Caco-2 (cell line): ENCODE data around the gene AGAP1. TPM values are rescaled to one million over a fixed set of nuclear protein-coding genes. Genes with fewer than 3 reads are reported as not detected.

ENCODE experiments used
- BruUV-seq: library from RNA; stranded (reverse); fragments of 400-500 nt; replicated peaks from 2 replicates; lab custom pipeline; 2021; lab: Mats Ljungman, UMichigan
- CTCF ChIA-PET: fragments of 300-600 bp; sonication (Branson Sonifier 250); formaldehyde crosslinking; loops from one replicate; lab custom pipeline; 2022; ENCODE audit warnings: antibody characterized with exemption; lab: Charles Lee
- POLR2A ChIA-PET: fragments of 300-600 bp; sonication (Branson Sonifier 250); formaldehyde crosslinking; loops from one replicate; lab custom pipeline; 2022; ENCODE audit warnings: antibody characterized with exemption; lab: Charles Lee
- DNase-seq, 2 experiments: peaks; one replicate each; pipeline versions ENCODE4 v3.0.0 to v3.0.0-alpha.2; 2020 to 2022
- H3K27me3 ChIP-seq: replicated peaks from 2 replicates; pipeline ENCODE4 v1.6.0; 2011; ENCODE audit warnings: low read length; ENCODE audit not compliant: control insufficient read depth, insufficient read depth
- H3K36me3 ChIP-seq: 2 replicates; pipeline ENCODE4 v1.5.1; 2011; ENCODE audit warnings: low read length; ENCODE audit not compliant: control insufficient read depth, insufficient read depth
- H3K4me1 ChIP-seq: fragments of 250-450 bp; sonication (Bioruptor Pico); 2 replicates; pipeline ENCODE4 v1.5.1; 2020; ENCODE audit warnings: mild to moderate bottlenecking
- H3K4me3 ChIP-seq: 2 replicates; pipeline ENCODE4 v1.5.1; 2011; ENCODE audit warnings: low read depth, mild to moderate bottlenecking, control low read depth, low read length
- H3K9me3 ChIP-seq: fragments of 250-450 bp; sonication (Bioruptor Pico); 2 replicates; pipeline ENCODE4 v1.5.1; 2020; ENCODE audit warnings: mild to moderate bottlenecking, moderate library complexity
- H3K27ac Mint-ChIP-seq: one replicate; pipeline ENCODE4 v1.8.0; 2022; ENCODE audit warnings: mixed read lengths; ENCODE audit not compliant: unreplicated experiment
- H3K27me3 Mint-ChIP-seq: one replicate; pipeline ENCODE4 v1.8.0; 2022; ENCODE audit warnings: mixed read lengths; ENCODE audit not compliant: insufficient read depth, unreplicated experiment
- H3K36me3 Mint-ChIP-seq: one replicate; pipeline ENCODE4 v1.8.0; 2022; ENCODE audit warnings: mild to moderate bottlenecking, mixed read lengths; ENCODE audit not compliant: insufficient read depth, unreplicated experiment
- H3K4me1 Mint-ChIP-seq: one replicate; pipeline ENCODE4 v1.8.0; 2022; ENCODE audit warnings: low read depth, mixed read lengths; ENCODE audit not compliant: unreplicated experiment
- H3K4me3 Mint-ChIP-seq: one replicate; pipeline ENCODE4 v1.8.0; 2022; ENCODE audit warnings: mild to moderate bottlenecking, moderate library complexity, mixed read lengths; ENCODE audit not compliant: unreplicated experiment
- H3K9me3 Mint-ChIP-seq: one replicate; pipeline ENCODE4 v1.8.0; 2022; ENCODE audit warnings: mixed read lengths; ENCODE audit not compliant: unreplicated experiment
- intact Hi-C: fragments of 100-400 bp; cut with micrococcal nuclease; formaldehyde crosslinking; loops from one replicate; pipeline ENCODE4 v1.10.0; 2022; ENCODE audit not compliant: unreplicated experiment
- total RNA-seq: library from RNA; stranded (reverse); gene quantifications from 2 replicates; pipeline ENCODE4 v1.2.3, GENCODE V29; 2022
- TF ChIP-seq, protein P1 (sequence below), 2 experiments: fragments of 200-600 bp in 1 of 2; IDR thresholded peaks; 1 replicate in 1 of 2; 2 replicates in 1 of 2; pipeline versions ENCODE4 v1.5.1 to v1.8.0; 2011 to 2022; ENCODE audit warnings: antibody characterized with exemption in 1 of 2, control low read depth in 1 of 2, inconsistent platforms in 1 of 2, low read depth in 1 of 2, low read length in 1 of 2, mild to moderate bottlenecking in 1 of 2, moderate library complexity in 1 of 2; ENCODE audit not compliant: insufficient read depth in 1 of 2, severe bottlenecking in 1 of 2, unreplicated experiment in 1 of 2

The AGAP1 gene
- total RNA-seq, 1 experiment from 2014 or later = 41.7 TPM

DNA sequence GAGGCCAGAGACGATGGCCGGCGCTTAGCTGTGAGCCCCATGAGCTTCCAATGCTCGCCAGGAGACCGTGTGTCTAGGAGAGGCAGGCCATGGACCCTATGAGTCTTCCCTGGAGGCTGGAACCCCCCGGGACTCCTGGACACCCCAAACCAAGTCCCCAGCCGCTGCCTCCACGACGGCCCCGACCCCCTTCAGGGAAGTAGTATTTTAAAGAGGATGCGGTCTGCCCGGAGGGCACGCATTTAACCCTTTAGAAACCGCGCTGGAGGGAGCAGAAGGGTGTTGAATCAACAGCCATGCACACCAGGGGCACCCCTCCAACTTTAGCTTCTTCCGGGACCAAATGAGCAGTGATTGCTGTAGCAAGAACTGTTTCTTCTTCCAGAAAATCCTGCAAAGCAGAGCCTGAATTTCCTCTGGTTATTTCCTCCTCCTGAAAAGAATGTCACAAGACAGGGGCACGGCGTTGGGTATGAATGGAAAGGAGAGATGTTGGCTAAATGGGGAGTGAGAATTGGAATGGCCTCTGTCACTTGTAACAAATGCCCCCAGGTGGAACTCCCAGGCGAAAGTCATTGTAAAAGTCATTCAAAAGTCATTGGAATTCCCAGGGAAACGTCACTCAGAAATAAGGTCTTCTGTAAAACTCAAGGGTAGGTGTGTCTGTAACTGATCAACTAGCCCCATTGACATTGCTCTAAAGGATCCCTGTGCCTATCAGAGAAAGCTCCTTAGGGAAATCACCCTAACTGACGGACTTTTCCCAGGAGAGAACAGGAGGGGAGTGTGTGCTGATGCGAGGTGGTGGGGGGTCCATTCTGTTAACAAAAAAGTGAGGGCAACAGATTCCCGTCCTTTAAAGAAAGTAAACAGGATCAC lies 680.1 kb downstream of the AGAP1 start:
- Histone ChIP-seq H3K4me3 (no peak overlapping the region), H3K27me3 (no peaks in the 10 kb centered on the region), H3K4me1 (0 out of 2 replicates have a peak, but pooled peaks cover 3% of the 10 kb centered on the region), H3K36me3 (no peaks in the 10 kb centered on the region), H3K9me3 (no peaks in the 10 kb centered on the region)
- peak overlapping the region; percentile 11 for H3K4me3 Mint-ChIP-seq
- ChIA-PET POLR2A (no interaction called here), CTCF (no interaction called here)
- intact Hi-C loops = no loop called here
- TF ChIP-seq, protein P1, sequence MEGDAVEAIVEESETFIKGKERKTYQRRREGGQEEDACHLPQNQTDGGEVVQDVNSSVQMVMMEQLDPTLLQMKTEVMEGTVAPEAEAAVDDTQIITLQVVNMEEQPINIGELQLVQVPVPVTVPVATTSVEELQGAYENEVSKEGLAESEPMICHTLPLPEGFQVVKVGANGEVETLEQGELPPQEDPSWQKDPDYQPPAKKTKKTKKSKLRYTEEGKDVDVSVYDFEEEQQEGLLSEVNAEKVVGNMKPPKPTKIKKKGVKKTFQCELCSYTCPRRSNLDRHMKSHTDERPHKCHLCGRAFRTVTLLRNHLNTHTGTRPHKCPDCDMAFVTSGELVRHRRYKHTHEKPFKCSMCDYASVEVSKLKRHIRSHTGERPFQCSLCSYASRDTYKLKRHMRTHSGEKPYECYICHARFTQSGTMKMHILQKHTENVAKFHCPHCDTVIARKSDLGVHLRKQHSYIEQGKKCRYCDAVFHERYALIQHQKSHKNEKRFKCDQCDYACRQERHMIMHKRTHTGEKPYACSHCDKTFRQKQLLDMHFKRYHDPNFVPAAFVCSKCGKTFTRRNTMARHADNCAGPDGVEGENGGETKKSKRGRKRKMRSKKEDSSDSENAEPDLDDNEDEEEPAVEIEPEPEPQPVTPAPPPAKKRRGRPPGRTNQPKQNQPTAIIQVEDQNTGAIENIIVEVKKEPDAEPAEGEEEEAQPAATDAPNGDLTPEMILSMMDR (IDR thresholded peaks at IDR 0.05; ENCODE audit: insufficient read depth in 1 of 2, low read depth in 1 of 2, low read length in 1 of 2, severe bottlenecking in 1 of 2, unreplicated experiment in 1 of 2) = no peak
- no peaks in the 10 kb centered on the region for H3K9me3 Mint-ChIP-seq
- DNase-seq = no peak
- H3K27ac Mint-ChIP-seq = no peak overlapping the region
- H3K36me3 Mint-ChIP-seq = peaks cover 7% of the 10 kb centered on the region
- no peaks in the 10 kb centered on the region for H3K4me1 Mint-ChIP-seq
- no peaks in the 10 kb centered on the region for H3K27me3 Mint-ChIP-seq
- BruUV-seq = no TSS peak

DNA sequence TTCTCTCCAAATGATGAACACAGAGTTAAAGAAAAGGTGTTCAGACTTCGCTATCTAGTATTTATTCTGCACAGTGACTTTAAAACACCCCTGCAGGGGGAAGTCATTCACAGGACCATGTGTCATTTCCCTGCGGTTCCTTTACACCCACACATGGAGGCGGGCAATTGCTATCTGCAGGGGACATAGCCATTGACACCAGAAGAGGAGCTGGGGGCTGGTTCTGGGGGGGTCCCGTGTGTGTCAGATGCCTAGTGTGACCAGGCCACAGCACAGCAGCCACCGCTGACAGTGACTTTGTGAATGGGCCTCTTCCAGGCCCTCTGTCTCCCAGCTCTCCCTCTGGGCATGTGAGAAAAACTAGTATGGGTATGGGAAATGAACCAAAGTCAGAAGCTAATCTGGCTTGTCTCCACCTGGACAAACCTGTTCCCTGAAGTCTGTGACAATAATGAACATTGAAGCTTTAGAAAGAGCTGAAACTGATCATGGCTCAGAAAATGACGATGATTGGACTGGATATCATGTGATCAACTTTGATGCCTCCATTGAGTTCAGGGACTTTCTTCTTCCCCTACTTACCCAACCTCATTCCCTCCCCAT lies 681.8 kb downstream of the AGAP1 start:
- no TSS peak for BruUV-seq
- Histone ChIP-seq H3K27me3 (no peaks in the 10 kb centered on the region), H3K9me3 (no peaks in the 10 kb centered on the region), H3K4me3 (no peak overlapping the region), H3K36me3 (no peaks in the 10 kb centered on the region), H3K4me1 (0 out of 2 replicates have a peak, but pooled peaks cover 3% of the 10 kb centered on the region)
- H3K27me3 Mint-ChIP-seq = no peaks in the 10 kb centered on the region
- peaks cover 7% of the 10 kb centered on the region for H3K36me3 Mint-ChIP-seq
- H3K4me3 Mint-ChIP-seq = no peak overlapping the region
- no peak for DNase-seq
- CTCF ChIA-PET = no interaction called here
- TF ChIP-seq, protein P1 (IDR thresholded peaks at IDR 0.05; ENCODE audit: insufficient read depth in 1 of 2, low read depth in 1 of 2, low read length in 1 of 2, severe bottlenecking in 1 of 2, unreplicated experiment in 1 of 2) = no peak
- H3K27ac Mint-ChIP-seq = no peak overlapping the region
- H3K9me3 Mint-ChIP-seq = no peaks in the 10 kb centered on the region
- H3K4me1 Mint-ChIP-seq = no peaks in the 10 kb centered on the region
- POLR2A ChIA-PET = no interaction called here
- intact Hi-C loops = no loop called here

DNA sequence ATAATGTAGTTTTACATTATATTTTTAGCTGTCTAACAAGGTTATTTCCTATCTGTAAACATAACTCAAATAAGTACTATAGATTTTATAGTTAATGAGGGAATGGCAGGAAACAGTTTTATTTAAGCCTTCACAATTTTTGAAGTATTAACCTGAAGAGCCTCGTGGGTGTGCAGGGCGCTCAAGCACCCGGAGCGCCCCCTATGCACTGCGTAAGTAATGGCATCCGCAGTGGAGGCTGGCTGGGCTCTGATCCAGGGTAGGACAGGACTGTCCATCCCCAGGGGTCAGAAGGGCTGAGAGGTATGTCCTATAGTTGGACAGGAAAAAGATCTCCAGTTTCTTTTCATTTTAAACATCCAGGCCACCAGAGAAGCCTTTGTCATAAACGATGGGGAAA lies 682.6 kb downstream of the AGAP1 start:
- Mint-ChIP-seq H3K4me1 (no peaks in the 10 kb centered on the region), H3K4me3 (no peak overlapping the region), H3K9me3 (no peaks in the 10 kb centered on the region), H3K27ac (no peak overlapping the region), H3K36me3 (peaks cover 7% of the 10 kb centered on the region), H3K27me3 (no peaks in the 10 kb centered on the region)
- TF ChIP-seq, protein P1 (IDR thresholded peaks at IDR 0.05; ENCODE audit: insufficient read depth in 1 of 2, low read depth in 1 of 2, low read length in 1 of 2, severe bottlenecking in 1 of 2, unreplicated experiment in 1 of 2) = peak; percentile 23 to 26
- H3K36me3 ChIP-seq = no peaks in the 10 kb centered on the region
- ChIA-PET POLR2A (no interaction called here), CTCF (no interaction called here)
- no TSS peak for BruUV-seq
- no peak overlapping the region for H3K4me3 ChIP-seq
- H3K27me3 ChIP-seq = no peaks in the 10 kb centered on the region
- no peaks in the 10 kb centered on the region for H3K9me3 ChIP-seq
- intact Hi-C loops = no loop called here
- DNase-seq = no peak
- 0 out of 2 replicates have a peak, but pooled peaks cover 3% of the 10 kb centered on the region for H3K4me1 ChIP-seq
